ENCODE data around the gene OR1L6.

OR1L6 gene, protein sequence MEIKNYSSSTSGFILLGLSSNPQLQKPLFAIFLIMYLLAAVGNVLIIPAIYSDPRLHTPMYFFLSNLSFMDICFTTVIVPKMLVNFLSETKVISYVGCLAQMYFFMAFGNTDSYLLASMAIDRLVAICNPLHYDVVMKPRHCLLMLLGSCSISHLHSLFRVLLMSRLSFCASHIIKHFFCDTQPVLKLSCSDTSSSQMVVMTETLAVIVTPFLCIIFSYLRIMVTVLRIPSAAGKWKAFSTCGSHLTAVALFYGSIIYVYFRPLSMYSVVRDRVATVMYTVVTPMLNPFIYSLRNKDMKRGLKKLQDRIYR

DNA sequence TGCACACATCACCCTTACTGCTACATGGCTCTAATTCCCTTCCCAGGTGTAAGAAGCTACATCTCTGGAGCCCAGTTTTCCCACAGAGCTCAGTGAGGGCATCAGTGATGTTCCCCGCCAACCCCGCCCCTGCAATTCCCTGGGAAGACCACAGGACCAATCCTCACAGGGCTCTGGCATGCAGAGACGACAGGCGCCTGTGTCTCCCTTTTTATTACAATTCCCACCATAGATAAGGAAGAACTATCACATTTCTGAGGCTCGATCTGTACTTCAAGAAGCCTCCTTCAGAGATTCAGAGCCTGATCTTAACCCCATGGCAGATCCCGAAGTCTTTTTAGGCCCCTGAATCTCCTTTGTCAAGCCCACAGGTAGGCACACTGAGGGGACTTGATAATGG is at the start of gene OR1L6:
Gene OR1L6, plus strand, starts transcription at position 301 of the 400 bp plus-strand sequence. CDS start 7,545 bp downstream, outside the sequence.
- DNase-seq (ENCODE audit: low spot score), result no peak

DNA sequence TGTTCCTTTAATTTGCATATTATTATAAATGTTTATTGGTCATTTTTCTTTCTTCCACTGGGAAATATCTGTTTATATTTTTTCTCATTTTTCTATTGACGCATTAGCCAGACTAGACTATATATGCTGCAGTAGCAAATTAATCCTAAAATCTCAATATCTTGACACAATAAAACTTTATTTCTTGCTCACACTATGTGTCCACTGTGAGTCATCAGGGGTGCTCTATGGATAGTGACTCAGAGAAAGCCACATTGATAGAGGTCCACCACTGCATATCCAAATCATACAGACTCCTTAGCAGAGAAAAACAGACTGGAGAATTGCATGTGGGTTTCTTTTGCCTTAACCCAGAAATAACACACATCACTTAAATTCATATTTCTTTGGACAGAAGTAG is 46.4 kb upstream of the OR1L6 start:
- no peak for DNase-seq (ENCODE audit: low spot score)

DNA sequence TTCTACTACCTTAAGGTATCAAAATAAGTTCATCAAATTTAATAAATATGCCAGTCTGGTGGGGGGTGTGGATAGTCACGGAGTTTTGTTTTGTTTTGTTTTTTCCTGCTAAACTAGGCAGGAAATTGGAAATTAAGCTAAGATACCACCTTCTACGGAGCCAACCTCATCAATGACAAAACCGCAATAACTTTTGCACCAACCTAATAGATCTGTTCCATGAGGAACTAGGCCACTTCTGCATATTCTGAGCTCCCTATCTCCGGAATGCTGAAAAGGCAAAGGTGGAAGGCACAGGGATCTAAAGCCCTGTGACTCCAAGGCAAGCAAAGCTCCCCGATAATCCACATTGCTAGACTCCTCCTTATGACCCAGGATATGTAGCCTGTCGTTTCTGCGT is 24.1 kb upstream of the OR1L6 start:
- DNase-seq (ENCODE audit: low spot score), result no peak

DNA sequence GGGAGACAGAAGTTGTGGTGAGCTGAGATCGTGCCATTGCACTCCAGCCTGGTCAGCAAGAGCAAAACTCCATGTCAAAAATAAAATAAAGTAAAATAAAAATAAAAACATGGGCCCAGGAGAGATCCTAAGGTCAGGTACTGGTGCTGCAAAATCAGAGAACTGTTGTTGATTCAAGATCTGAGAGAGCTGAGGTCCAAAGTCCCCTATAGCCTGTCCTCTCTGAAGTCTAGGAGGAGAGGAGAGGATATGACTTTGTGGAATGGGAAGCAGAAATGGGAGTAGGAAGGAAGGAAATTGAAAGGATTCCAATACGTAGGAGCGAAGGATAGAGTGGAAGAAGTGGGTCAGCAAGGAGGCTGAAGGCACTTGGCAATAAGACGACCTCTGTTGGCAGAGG is 22.9 kb upstream of the OR1L6 start:
- DNase-seq (ENCODE audit: low spot score), result no peak

DNA sequence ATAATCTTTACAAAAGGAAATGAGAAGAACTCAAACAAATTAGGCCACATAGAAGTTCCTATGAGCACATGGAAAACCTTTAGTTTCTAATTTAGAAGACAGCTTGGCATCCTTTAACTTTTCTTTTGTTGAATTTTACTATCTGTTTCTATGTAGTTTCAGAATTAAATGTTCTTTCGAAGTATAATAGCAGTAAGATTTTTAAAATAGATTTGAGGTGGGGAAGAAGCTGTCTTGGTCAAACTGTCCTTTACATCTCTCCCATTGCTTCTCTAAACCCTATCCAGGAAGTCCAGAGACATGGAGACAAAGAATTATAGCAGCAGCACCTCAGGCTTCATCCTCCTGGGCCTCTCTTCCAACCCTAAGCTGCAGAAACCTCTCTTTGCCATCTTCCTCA is 18.4 kb upstream of the OR1L6 start, which contains the start of gene OR1L4:
Gene OR1L4, plus strand, starts transcription at position 301 of the 400 bp plus-strand sequence. Its CDS starts 0 bp downstream, at position 301.
- DNase-seq (ENCODE audit: low spot score), result no peak

- DNase-seq (ENCODE audit: low spot score), result no peak
Measured at GRCh38 chr9:122754825-122755224, 12.7 kb downstream of the OR1L6 start.

DNA sequence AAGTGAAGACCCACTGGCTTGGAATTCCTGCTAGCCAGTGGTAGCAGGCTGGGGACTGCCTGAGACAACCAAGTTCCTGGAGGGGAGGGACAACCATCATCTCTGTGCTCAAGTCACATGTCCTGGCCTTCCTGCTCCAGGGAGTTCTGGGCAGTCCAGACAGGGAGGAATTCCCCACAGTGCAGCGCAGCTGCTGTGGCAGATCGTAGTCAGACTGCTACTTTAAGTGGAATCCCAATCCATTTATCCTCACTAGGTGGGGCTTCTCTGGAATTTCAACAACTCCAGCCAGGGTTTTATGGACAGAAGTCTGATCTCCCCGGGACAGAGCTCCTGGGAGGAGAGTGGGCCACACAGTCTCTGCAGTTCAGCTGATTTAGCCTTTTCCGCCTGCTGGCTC is 25.7 kb downstream of the OR1L6 start:
- no peak for DNase-seq (ENCODE audit: low spot score)

- no peak for DNase-seq (ENCODE audit: low spot score)
Measured at GRCh38 chr9:122777052-122777451, 34.9 kb downstream of the OR1L6 start.

DNA sequence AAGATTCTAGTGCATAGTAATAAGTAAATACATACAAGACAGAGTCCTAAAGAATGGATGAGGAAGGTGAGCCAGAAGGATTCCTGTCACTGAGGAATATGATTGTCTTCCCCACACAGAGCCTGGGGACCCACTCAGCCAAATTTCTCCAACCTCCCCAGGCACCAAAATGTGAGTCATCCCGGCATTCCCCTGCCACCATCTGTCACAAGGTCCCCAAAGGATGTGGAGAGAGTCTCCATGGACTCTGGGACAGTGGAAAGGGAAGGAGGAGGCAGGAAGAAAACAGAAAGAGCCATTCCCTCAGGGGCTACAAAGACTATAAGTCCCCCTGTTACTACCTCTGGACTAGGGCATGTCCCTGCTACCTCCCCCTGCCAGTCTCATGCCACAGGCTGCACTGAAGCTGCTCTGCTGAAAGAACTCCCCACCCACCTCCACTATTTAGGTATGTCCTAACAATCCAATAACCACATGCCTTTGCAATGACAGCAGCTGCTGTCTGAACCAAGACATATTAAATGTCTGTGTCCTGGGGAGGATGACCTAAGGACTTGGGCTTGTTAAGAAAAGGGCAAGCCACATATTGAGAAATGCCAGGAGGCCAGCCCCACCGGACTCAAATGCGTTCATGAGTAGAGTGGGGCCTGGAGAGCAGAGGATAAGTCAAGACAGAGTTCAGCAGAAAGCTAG is 36.0 kb downstream of the OR1L6 start:
- no peak for DNase-seq (ENCODE audit: low spot score)

DNA sequence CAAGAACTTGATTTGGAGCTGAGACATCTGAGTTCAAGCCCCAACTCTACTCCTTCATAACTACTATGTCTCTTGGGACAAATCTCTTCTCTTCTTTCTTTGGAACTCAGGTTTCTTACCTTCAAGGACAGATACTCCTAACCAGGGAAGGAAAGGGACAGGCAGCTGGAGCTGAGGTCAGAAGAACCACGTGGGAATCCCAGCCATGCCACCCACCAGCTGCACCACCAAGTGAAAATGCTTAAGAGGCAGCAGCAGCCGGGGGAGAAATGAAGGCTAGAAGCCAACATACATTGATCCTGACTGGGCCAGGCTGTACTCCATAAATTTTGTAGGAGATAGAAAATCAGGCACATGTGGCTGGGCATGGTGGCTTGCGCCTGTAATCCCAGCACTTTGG is 37.1 kb downstream of the OR1L6 start:
- no peak for DNase-seq (ENCODE audit: low spot score)

GRCh38 chr9:122780026-122780425 is 37.9 kb downstream of the OR1L6 start:
- DNase-seq (ENCODE audit: low spot score), result no peak

DNA sequence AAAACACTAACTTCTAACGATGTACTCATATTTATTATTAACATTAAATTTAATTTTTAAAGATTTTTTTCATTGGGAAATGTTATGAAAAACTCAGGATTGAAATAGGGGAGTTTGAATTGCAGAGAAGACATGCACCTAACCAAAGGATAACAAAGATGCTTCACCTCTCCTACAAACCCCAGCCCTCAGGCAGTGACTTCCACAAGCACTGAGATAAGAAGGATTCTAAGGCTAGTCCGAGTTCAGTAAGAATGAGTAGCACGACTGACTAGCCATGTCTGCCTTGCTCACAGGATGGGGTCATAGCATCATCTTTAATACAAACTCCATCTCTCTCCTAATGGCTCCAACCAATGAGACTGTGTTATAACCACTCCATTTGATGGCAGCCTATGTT is 39.6 kb downstream of the OR1L6 start:
- no peak for DNase-seq (ENCODE audit: low spot score)

DNA sequence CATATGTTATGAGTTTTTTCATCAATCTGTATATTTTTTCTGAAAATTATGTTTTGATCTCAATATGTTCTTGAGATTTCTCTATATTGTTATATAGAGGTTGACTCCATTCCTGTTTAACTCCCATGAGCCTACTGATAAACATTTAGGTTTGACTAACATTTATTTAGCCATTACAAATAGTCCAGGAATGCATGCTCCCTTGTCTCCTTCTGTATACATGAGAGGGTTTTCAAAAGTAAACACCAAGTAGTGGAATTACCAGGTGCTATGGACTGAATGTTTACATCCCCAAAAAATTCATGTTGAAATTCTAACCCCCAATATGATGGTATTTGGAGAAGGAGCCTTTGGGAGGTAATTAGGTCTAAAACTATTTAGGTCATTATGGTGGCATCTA is 43.2 kb downstream of the OR1L6 start:
- no peak for DNase-seq (ENCODE audit: low spot score)

- no peak for DNase-seq (ENCODE audit: low spot score)
Measured at GRCh38 chr9:122786338-122786737, 44.2 kb downstream of the OR1L6 start.

DNA sequence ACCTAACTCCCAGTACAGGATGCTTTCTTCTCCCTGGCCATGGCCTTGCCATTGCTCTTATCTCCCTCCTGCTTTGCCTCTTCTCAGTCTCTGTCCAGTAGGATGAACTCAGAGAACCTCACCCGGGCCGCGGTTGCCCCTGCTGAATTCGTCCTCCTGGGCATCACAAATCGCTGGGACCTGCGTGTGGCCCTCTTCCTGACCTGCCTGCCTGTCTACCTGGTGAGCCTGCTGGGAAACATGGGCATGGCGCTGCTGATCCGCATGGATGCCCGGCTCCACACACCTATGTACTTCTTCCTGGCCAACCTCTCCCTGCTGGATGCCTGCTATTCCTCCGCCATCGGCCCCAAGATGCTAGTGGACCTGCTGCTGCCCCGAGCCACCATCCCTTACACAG is 46.7 kb downstream of the OR1L6 start, which contains the start of gene OR5C1:
Gene OR5C1, plus strand, starts transcription at position 103 of the 400 bp plus-strand sequence. Its CDS starts 0 bp downstream, at position 103.
- DNase-seq (ENCODE audit: low spot score), result no peak

GRCh38 chr9:122789256-122790046 is 47.3 kb downstream of the OR1L6 start:
- no peak for DNase-seq (ENCODE audit: low spot score)

- no peak for DNase-seq (ENCODE audit: low spot score)
Measured at GRCh38 chr9:122791872-122792669, 50.0 kb downstream of the OR1L6 start.

DNA sequence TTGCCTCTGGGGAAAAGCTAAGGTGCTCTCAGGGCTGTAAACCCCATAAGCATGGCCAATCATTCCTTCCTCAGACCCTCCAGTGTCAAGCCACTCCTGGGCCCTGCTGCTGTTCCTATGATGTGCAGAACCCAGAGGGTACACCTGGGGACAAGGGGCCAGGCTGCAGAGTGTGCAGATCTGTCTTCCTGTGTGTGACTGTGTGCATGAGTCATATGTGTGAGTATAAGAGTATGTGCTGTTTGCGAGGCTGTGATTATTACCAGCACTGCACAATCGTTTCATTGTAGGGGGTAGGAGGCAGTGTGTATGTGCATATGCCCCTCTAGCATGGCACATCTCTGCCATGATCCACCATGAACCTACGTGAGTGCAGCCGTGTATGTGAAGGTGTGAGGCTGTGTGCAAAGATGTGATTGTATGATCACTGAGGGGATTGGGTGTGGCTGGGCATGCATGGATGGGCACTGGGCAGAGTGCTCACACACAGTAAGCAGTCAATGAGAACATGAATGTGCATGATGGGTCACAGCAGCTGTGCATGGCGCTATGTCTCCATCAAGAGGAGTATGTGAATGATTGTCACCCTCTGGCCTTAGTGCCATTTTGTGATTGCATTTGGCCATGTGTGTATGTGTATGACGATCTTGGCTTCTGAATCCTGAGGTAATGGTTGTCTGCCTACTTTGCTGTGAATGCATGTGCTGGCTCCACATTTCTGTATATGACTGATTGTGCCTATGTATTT is 55.4 kb downstream of the OR1L6 start:
- no peak for DNase-seq (ENCODE audit: low spot score)
